Measurements from ENCODE around the gene B4GAT1. TPM values are rescaled to one million over a fixed set of nuclear protein-coding genes. Genes with fewer than 3 reads are reported as not detected.

B4GAT1 gene
- total and polyA plus RNA-seq, 2 of the 13 experiments (the other 11 are each of a cell fraction or from before 2014, with no cell fraction given), result 40.4 to 109 TPM

GRCh38 chr11:66336234-66337102, 11.0 kb downstream of the B4GAT1 start, which contains the start of gene RIN1 (continued):
- TF ChIP-seq REST (IDR thresholded peaks at IDR 0.05; ENCODE audit: borderline replicate concordance in 1 of 2, low read depth in 1 of 2, low read length in 2 of 2), result no peak; a peak in 1 of 4 replicates
- TF ChIP-seq RARA (CRISPR knock-in tag; IDR thresholded peaks at IDR 0.05), result peak; percentile 61
- TF ChIP-seq YY1 (IDR thresholded peaks at IDR 0.05; ENCODE audit: insufficient read depth, insufficient replicate concordance, low read depth, low read length), result no peak
- TF ChIP-seq ZNF589 (CRISPR knock-in tag; conservative IDR thresholded peaks at IDR 0.05), result peak; percentile 65; the same call in 1 of the 2 replicates
- TF ChIP-seq MAF1 (CRISPR knock-in tag; IDR thresholded peaks at IDR 0.05; ENCODE audit: borderline replicate concordance), result no peak
- TF ChIP-seq THAP11 (CRISPR knock-in tag; IDR thresholded peaks at IDR 0.05), result peak; percentile 69
- peak; percentile 83; the same call in 1 of the 2 replicates for TF ChIP-seq KDM2A (CRISPR knock-in tag; IDR thresholded peaks at IDR 0.05; ENCODE audit: borderline replicate concordance, low read depth)
- TF ChIP-seq FLYWCH1 (CRISPR knock-in tag; IDR thresholded peaks at IDR 0.05), result no peak
- TF ChIP-seq ZBTB8A (CRISPR knock-in tag; IDR thresholded peaks at IDR 0.05; ENCODE audit: borderline replicate concordance, low read depth), result no peak
- no peak for TF ChIP-seq SNAPC5 (CRISPR knock-in tag; IDR thresholded peaks at IDR 0.05; ENCODE audit: borderline replicate concordance)
- 0 out of 2 replicates have a peak, but pooled peaks have one; percentile 23 for TF ChIP-seq CBX5 (CRISPR knock-in tag; IDR thresholded peaks at IDR 0.05; ENCODE audit: borderline replicate concordance)
- no peak for TF ChIP-seq TMF1 (CRISPR knock-in tag; IDR thresholded peaks at IDR 0.05; ENCODE audit: low read depth)
- TF ChIP-seq, protein P1, sequence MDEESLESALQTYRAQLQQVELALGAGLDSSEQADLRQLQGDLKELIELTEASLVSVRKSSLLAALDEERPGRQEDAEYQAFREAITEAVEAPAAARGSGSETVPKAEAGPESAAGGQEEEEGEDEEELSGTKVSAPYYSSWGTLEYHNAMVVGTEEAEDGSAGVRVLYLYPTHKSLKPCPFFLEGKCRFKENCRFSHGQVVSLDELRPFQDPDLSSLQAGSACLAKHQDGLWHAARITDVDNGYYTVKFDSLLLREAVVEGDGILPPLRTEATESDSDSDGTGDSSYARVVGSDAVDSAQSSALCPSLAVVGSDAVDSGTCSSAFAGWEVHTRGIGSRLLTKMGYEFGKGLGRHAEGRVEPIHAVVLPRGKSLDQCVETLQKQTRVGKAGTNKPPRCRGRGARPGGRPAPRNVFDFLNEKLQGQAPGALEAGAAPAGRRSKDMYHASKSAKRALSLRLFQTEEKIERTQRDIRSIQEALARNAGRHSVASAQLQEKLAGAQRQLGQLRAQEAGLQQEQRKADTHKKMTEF (CRISPR knock-in tag; IDR thresholded peaks at IDR 0.05), result peak; percentile 95
- no peak for TF ChIP-seq ZNF576 (CRISPR knock-in tag; IDR thresholded peaks at IDR 0.05)
- peak; percentile 61; the same call in 1 of the 2 replicates for TF ChIP-seq HINFP (CRISPR knock-in tag; IDR thresholded peaks at IDR 0.05; ENCODE audit: low read depth)
- no peak for TF ChIP-seq ZBTB46 (CRISPR knock-in tag; IDR thresholded peaks at IDR 0.05; ENCODE audit: borderline replicate concordance)
- no peak for TF ChIP-seq TERF1 (CRISPR knock-in tag; IDR thresholded peaks at IDR 0.05)
